ENCODE data around the gene TUBGCP6.

GRCh38 chr22:50215297-50216054, 29.3 kb downstream of the TUBGCP6 start:
- TF ChIP-seq CTCF (IDR thresholded peaks at IDR 0.05; ENCODE audit: low read depth, low read length) (no peak), MYC (IDR thresholded peaks at IDR 0.05; ENCODE audit: low read depth, low read length) (no peak), POLR2A (IDR thresholded peaks at IDR 0.05; ENCODE audit: extremely low read depth, insufficient read length) (no peak)
- TF ChIP-seq, protein P1, sequence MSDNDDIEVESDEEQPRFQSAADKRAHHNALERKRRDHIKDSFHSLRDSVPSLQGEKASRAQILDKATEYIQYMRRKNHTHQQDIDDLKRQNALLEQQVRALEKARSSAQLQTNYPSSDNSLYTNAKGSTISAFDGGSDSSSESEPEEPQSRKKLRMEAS (IDR thresholded peaks at IDR 0.05; ENCODE audit: low read depth, low read length) = no peak
